Panc1 (cell line): Measurements from ENCODE around the gene LUC7L. TPM values are rescaled to one million over a fixed set of nuclear protein-coding genes. Genes with fewer than 3 reads are reported as not detected.

Experiments
- ATAC-seq: fragments of 200-7000 bp; cut with Tn5 transposase; 2 replicates; pipeline ENCODE4 v1.9.1; 2020; ENCODE audit warnings: mild to moderate bottlenecking, moderate library complexity
- BruUV-seq: library from RNA; stranded (reverse); fragments of 400-500 nt; replicated peaks from 2 replicates; lab custom pipeline; 2021; lab: Mats Ljungman, UMichigan
- CTCF ChIA-PET: fragments of 300-600 bp; sonication (Branson Sonifier 250); formaldehyde crosslinking; loops from one replicate; lab custom pipeline; 2022; ENCODE audit warnings: antibody characterized with exemption; lab: Charles Lee
- POLR2A ChIA-PET: fragments of 300-600 bp; sonication (Branson Sonifier 250); formaldehyde crosslinking; loops from one replicate; lab custom pipeline; 2022; ENCODE audit warnings: antibody characterized with exemption; lab: Charles Lee
- DNase-seq: peaks from one replicate; pipeline ENCODE4 v3.0.0-alpha.2; 2010; ENCODE audit warnings: low read depth, low spot score
- H3K27ac ChIP-seq: 2 replicates; pipeline ENCODE4 v1.5.1; 2011; ENCODE audit warnings: mild to moderate bottlenecking, low read length, inconsistent platforms
- H3K27me3 ChIP-seq: fragments of 200-500 bp; sonication (Bioruptor generic); 2 replicates; pipeline ENCODE4 v1.6.0; 2014; ENCODE audit warnings: low read length, inconsistent platforms; ENCODE audit not compliant: control insufficient read depth, insufficient read depth
- H3K36me3 ChIP-seq: fragments of 200-500 bp; sonication (Bioruptor generic); 2 replicates; pipeline ENCODE4 v1.5.1; 2014; ENCODE audit warnings: inconsistent platforms, mild to moderate bottlenecking, low read length, moderate library complexity; ENCODE audit not compliant: control insufficient read depth, insufficient read depth
- H3K4me1 ChIP-seq: 2 replicates; pipeline ENCODE4 v1.5.1; 2011; ENCODE audit warnings: inconsistent platforms, mild to moderate bottlenecking, low read length, moderate library complexity; ENCODE audit not compliant: control insufficient read depth, insufficient read depth
- H3K4me3 ChIP-seq, 2 experiments: 2 replicates each; pipeline ENCODE4 v1.5.1; 2011 to 2012; ENCODE audit warnings: low read depth in 2 of 2, low read length in 2 of 2, mild to moderate bottlenecking in 2 of 2, inconsistent platforms in 1 of 2, moderate library complexity in 1 of 2
- H3K9me3 ChIP-seq: fragments of 200-500 bp; sonication (Bioruptor generic); 2 replicates; pipeline ENCODE4 v1.5.1; 2014; ENCODE audit warnings: low read depth, mild to moderate bottlenecking, inconsistent platforms, low read length, moderate library complexity; ENCODE audit not compliant: control insufficient read depth, insufficient read depth
- CTCF ChIP-seq: fragments of 450-650 bp; IDR thresholded peaks from 2 replicates; pipeline ENCODE4 v1.5.1; 2017; ENCODE audit warnings: mild to moderate bottlenecking
- POLR2AphosphoS5 ChIP-seq: IDR thresholded peaks from 2 replicates; pipeline ENCODE4 v1.6.1; 2012; ENCODE audit warnings: mild to moderate bottlenecking, low read depth, low read length, moderate library complexity
- REST ChIP-seq, 2 experiments: IDR thresholded peaks; 2 replicates each; pipeline ENCODE4 v1.6.1; 2011 to 2012; ENCODE audit warnings: low read depth in 2 of 2, control low read depth in 1 of 2, low read length in 1 of 2, mild to moderate bottlenecking in 1 of 2, moderate library complexity in 1 of 2; ENCODE audit not compliant: insufficient read depth in 1 of 2
- SIN3A ChIP-seq: IDR thresholded peaks from 2 replicates; pipeline ENCODE4 v1.6.1; 2012; ENCODE audit warnings: low read depth, mild to moderate bottlenecking, low read length, moderate library complexity, borderline replicate concordance; ENCODE audit not compliant: insufficient read depth
- TCF7L2 ChIP-seq: IDR thresholded peaks from 2 replicates; pipeline ENCODE4 v1.6.1; 2011; ENCODE audit warnings: mild to moderate bottlenecking, low read depth, low read length, inconsistent platforms
- in situ Hi-C: cut with HindIII; loops from 2 replicates; pipeline ENCODE4 v1.10.0; 2016; ENCODE audit warnings: low sequenced_read_pairs, low pct_unique_long_range_greater_than_20kb
- intact Hi-C: fragments of 100-400 bp; cut with micrococcal nuclease; formaldehyde crosslinking; loops from one replicate; pipeline ENCODE4 v1.10.0; 2022; ENCODE audit not compliant: unreplicated experiment
- total RNA-seq: library from RNA; stranded (reverse); gene quantifications from one replicate; pipeline ENCODE4 v1.2.1, GENCODE V29; 2021; ENCODE audit not compliant: unreplicated experiment

The LUC7L gene
- total RNA-seq, 1 experiment from 2014 or later, result 75.3 TPM

DNA sequence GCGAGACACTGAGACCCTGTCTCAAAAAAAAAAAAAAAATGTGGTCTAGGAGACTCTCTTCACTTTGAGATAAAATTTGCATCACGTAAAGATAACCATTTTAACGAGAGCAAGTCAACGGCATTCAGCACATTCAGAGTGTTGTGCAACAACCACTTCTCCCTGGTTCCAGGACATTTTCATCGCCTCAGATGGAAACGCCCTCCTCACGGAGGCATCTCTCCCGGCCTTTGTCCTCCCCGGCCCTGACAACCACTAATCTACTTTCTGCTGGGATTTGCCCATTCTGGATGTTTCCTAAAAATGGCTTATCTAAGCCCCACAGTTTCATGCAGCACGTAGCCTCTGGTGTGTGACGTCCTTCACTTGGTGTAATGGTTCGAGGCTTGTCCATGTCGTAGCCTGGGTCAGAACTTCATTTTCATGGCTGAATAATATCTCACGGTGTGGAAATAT, 84.4 kb downstream of the LUC7L start:
- Histone ChIP-seq H3K4me1 (no peaks in the 10 kb centered on the region), H3K27ac (no peak overlapping the region), H3K27me3 (no peaks in the 10 kb centered on the region), H3K36me3 (no peaks in the 10 kb centered on the region), H3K9me3 (no peaks in the 10 kb centered on the region), H3K4me3 (no peak overlapping the region)
- DNase-seq (no peak), ATAC-seq (no peak)
- POLR2A ChIA-PET, result no interaction called here
- no TSS peak for BruUV-seq
- in situ Hi-C loops, result no loop called here
- TF ChIP-seq REST (IDR thresholded peaks at IDR 0.05; ENCODE audit: insufficient read depth in 1 of 2, low read depth in 2 of 2, low read length in 1 of 2), result no peak
- no peak for TF ChIP-seq TCF7L2
- TF ChIP-seq POLR2AphosphoS5, result no peak
- CTCF ChIA-PET, result no interaction called here
- intact Hi-C loops, result no loop called here

DNA sequence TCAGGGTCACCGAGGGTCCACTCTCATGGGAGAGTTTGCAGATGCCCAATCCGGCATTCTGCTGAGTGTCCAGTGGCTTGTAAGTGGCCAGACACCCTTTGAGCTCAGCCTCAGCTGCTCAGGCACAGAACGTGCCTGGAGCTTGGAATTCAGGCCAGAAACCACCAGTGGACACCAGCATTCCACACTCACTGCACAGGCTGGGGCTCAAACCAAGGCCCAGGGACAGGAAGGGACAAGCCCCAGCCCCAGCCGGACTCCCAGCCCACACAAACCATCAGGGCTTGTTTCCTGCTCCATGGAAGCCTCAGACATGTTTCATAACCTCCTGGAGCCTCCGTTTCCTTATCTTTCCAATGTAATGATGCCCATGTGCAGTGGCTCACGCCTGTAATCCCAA, 85.8 kb downstream of the LUC7L start:
- no peak for DNase-seq
- Histone ChIP-seq H3K4me1 (no peaks in the 10 kb centered on the region), H3K27me3 (no peaks in the 10 kb centered on the region), H3K4me3 (no peak overlapping the region), H3K36me3 (no peaks in the 10 kb centered on the region), H3K27ac (no peak overlapping the region), H3K9me3 (no peaks in the 10 kb centered on the region)
- no TSS peak for BruUV-seq
- no peak for ATAC-seq
- intact Hi-C loops, result no loop called here
- TF ChIP-seq POLR2AphosphoS5 (no peak), SIN3A (no peak), TCF7L2 (no peak), REST (IDR thresholded peaks at IDR 0.05; ENCODE audit: insufficient read depth in 1 of 2, low read depth in 2 of 2, low read length in 1 of 2) (no peak), CTCF (no peak)
- CTCF ChIA-PET, result interaction anchor here (0.6 kb wide), 1 partner anchor 39 kb away, joined by 7 read pairs; no protein-coding TSS in a partner anchor
- POLR2A ChIA-PET, result no interaction called here
- in situ Hi-C loops, result no loop called here
